ENCODE results near the gene RBCK1. TPM values are rescaled to one million over a fixed set of nuclear protein-coding genes. Genes with fewer than 3 reads are reported as not detected.
A peak's percentile ranks its signal among the peaks of the same experiment; 100 is the strongest.

Gene RBCK1
- total and polyA plus RNA-seq, 9 of the 15 experiments (the other 6 are each of a cell fraction or from before 2014, with no cell fraction given) = 5.9 to 59.3 (median 26.5) TPM

DNA sequence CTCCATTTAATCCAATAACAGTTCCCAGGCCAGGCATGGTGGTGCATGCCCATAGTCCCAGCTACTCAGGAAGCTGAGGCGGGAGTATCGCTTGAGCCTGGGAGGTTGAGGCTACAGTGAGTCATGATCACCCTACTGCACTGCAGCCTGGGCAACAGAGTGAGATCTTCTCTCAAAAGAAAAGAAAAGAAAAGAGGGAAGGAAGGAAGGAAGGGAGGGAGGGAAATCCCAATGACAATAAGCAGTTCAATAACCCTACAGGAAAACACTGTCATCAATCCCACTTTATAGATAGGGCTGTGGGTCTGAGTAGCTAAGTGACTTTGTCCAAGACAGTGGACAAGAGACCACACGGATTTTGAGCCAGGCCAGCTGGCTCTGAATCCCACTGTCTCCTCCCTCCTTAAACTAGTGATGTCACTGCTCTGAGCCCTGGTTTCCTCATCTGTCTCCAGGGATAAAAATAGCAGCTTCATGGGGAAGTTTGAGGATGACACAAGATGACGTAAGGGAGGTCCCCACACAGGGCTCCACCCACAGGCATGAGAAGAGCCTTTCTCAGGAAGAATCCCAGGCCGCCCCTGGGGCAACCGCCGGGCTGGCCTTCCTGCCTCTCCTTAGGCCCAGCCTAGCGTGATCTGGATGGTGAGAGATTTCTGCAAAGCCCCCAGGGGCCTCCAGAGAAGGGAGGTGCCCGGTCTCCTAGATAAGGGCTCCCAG, 34.8 kb upstream of the RBCK1 start (continued):
- TF ChIP-seq, protein P1, sequence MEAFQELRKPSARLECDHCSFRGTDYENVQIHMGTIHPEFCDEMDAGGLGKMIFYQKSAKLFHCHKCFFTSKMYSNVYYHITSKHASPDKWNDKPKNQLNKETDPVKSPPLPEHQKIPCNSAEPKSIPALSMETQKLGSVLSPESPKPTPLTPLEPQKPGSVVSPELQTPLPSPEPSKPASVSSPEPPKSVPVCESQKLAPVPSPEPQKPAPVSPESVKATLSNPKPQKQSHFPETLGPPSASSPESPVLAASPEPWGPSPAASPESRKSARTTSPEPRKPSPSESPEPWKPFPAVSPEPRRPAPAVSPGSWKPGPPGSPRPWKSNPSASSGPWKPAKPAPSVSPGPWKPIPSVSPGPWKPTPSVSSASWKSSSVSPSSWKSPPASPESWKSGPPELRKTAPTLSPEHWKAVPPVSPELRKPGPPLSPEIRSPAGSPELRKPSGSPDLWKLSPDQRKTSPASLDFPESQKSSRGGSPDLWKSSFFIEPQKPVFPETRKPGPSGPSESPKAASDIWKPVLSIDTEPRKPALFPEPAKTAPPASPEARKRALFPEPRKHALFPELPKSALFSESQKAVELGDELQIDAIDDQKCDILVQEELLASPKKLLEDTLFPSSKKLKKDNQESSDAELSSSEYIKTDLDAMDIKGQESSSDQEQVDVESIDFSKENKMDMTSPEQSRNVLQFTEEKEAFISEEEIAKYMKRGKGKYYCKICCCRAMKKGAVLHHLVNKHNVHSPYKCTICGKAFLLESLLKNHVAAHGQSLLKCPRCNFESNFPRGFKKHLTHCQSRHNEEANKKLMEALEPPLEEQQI (IDR thresholded peaks at IDR 0.05) = no peak
- TF ChIP-seq ZBTB1 (CRISPR knock-in tag; IDR thresholded peaks at IDR 0.05; ENCODE audit: borderline replicate concordance, low read depth) (no peak), ZBTB17 (CRISPR knock-in tag; IDR thresholded peaks at IDR 0.05) (no peak), POLR2G (IDR thresholded peaks at IDR 0.05; ENCODE audit: low read depth, low read length) (peak; percentile 59; the same call in 1 of the 2 replicates), ZBTB7A (IDR thresholded peaks at IDR 0.05; ENCODE audit: borderline replicate concordance, control insufficient read depth, low read depth, low read length) (peak; percentile 92), TAF9B (IDR thresholded peaks at IDR 0.05; ENCODE audit: partially characterized antibody) (peak; percentile 64), DACH1 (IDR thresholded peaks at IDR 0.05; ENCODE audit: partially characterized antibody) (peak; percentile 38), POLR3A (IDR thresholded peaks at IDR 0.05; ENCODE audit: borderline replicate concordance, extremely low read depth, insufficient read depth, insufficient read length) (no peak), SMARCA5 (IDR thresholded peaks at IDR 0.05) (peak; percentile 61), CXXC5 (CRISPR knock-in tag; IDR thresholded peaks at IDR 0.05) (peak; percentile 66), CBX3 (IDR thresholded peaks at IDR 0.05; ENCODE audit: borderline replicate concordance in 1 of 2, low read length in 2 of 2) (0 out of 3 replicates have a peak, but pooled peaks of 1 of the 2 experiments have one; percentile 18), ZNF197 (CRISPR knock-in tag; IDR thresholded peaks at IDR 0.05; ENCODE audit: low read depth) (peak; percentile 45; the same call in 1 of the 2 replicates)
- TF ChIP-seq, protein P2, sequence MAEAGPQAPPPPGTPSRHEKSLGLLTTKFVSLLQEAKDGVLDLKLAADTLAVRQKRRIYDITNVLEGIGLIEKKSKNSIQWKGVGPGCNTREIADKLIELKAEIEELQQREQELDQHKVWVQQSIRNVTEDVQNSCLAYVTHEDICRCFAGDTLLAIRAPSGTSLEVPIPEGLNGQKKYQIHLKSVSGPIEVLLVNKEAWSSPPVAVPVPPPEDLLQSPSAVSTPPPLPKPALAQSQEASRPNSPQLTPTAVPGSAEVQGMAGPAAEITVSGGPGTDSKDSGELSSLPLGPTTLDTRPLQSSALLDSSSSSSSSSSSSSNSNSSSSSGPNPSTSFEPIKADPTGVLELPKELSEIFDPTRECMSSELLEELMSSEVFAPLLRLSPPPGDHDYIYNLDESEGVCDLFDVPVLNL (CRISPR knock-in tag; IDR thresholded peaks at IDR 0.05; ENCODE audit: low read depth) = no peak
- TF ChIP-seq, protein P3, sequence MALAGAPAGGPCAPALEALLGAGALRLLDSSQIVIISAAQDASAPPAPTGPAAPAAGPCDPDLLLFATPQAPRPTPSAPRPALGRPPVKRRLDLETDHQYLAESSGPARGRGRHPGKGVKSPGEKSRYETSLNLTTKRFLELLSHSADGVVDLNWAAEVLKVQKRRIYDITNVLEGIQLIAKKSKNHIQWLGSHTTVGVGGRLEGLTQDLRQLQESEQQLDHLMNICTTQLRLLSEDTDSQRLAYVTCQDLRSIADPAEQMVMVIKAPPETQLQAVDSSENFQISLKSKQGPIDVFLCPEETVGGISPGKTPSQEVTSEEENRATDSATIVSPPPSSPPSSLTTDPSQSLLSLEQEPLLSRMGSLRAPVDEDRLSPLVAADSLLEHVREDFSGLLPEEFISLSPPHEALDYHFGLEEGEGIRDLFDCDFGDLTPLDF (CRISPR knock-in tag; IDR thresholded peaks at IDR 0.05) = no peak
- TF ChIP-seq, protein P4, sequence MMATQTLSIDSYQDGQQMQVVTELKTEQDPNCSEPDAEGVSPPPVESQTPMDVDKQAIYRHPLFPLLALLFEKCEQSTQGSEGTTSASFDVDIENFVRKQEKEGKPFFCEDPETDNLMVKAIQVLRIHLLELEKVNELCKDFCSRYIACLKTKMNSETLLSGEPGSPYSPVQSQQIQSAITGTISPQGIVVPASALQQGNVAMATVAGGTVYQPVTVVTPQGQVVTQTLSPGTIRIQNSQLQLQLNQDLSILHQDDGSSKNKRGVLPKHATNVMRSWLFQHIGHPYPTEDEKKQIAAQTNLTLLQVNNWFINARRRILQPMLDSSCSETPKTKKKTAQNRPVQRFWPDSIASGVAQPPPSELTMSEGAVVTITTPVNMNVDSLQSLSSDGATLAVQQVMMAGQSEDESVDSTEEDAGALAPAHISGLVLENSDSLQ (IDR thresholded peaks at IDR 0.05) = peak; percentile 27; the same call in 1 of the 2 replicates
- TF ChIP-seq, protein P5, sequence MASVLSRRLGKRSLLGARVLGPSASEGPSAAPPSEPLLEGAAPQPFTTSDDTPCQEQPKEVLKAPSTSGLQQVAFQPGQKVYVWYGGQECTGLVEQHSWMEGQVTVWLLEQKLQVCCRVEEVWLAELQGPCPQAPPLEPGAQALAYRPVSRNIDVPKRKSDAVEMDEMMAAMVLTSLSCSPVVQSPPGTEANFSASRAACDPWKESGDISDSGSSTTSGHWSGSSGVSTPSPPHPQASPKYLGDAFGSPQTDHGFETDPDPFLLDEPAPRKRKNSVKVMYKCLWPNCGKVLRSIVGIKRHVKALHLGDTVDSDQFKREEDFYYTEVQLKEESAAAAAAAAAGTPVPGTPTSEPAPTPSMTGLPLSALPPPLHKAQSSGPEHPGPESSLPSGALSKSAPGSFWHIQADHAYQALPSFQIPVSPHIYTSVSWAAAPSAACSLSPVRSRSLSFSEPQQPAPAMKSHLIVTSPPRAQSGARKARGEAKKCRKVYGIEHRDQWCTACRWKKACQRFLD (CRISPR knock-in tag; IDR thresholded peaks at IDR 0.05) = peak; percentile 34; the same call in 1 of the 2 replicates
